PC-9 (cell line): ENCODE results near the gene KRT37. TPM values are rescaled to one million over a fixed set of nuclear protein-coding genes. Genes with fewer than 3 reads are reported as not detected.

ENCODE experiments used
- BruUV-seq: library from RNA; stranded (reverse); fragments of 400-500 nt; replicated peaks from 2 replicates; lab custom pipeline; 2021; lab: Mats Ljungman, UMichigan
- CTCF ChIA-PET: fragments of 300-600 bp; sonication (Branson Sonifier 250); formaldehyde crosslinking; loops from one replicate; lab custom pipeline; 2022; ENCODE audit warnings: antibody characterized with exemption; lab: Charles Lee
- POLR2A ChIA-PET: fragments of 300-600 bp; sonication (Branson Sonifier 250); formaldehyde crosslinking; loops from one replicate; lab custom pipeline; 2022; ENCODE audit warnings: antibody characterized with exemption; ENCODE audit not compliant: unreplicated experiment; lab: Charles Lee
- DNase-seq, 2 experiments: peaks; one replicate each; pipeline versions ENCODE4 v3.0.0 to v3.0.0-alpha.2; 2015 to 2022; ENCODE audit warnings: mixed read lengths in 1 of 2
- H2AFZ ChIP-seq: fragments of 200-600 bp; sonication (generic); 2 replicates; pipeline ENCODE4 v1.8.1; 2017; ENCODE audit warnings: antibody characterized with exemption
- H3F3A ChIP-seq: fragments of 200-600 bp; sonication (generic); 2 replicates; pipeline ENCODE4 v1.8.1; 2017; ENCODE audit warnings: antibody characterized with exemption, mild to moderate bottlenecking, low read depth; ENCODE audit not compliant: insufficient read depth
- H3K27ac ChIP-seq: fragments of 200-600 bp; sonication (generic); 2 replicates; pipeline ENCODE4 v1.6.1; 2016; ENCODE audit warnings: mixed run types
- H3K27me3 ChIP-seq: fragments of 200-600 bp; sonication (generic); 2 replicates; pipeline ENCODE4 v1.6.1; 2016; ENCODE audit warnings: low read depth, mixed run types; ENCODE audit not compliant: insufficient read depth
- H3K36me3 ChIP-seq: fragments of 200-600 bp; sonication (generic); 2 replicates; pipeline ENCODE4 v1.6.1; 2016; ENCODE audit warnings: low read depth, mixed run types
- H3K4me1 ChIP-seq: fragments of 200-600 bp; sonication (generic); replicated peaks from 2 replicates; pipeline ENCODE4 v1.6.1; 2016; ENCODE audit warnings: mixed run types; ENCODE audit not compliant: insufficient read depth
- H3K4me2 ChIP-seq: fragments of 200-600 bp; sonication (generic); 2 replicates; pipeline ENCODE4 v1.6.1; 2017; ENCODE audit warnings: mixed run types
- H3K4me3 ChIP-seq: fragments of 200-600 bp; sonication (generic); 2 replicates; pipeline ENCODE4 v1.6.1; 2016; ENCODE audit warnings: mixed run types
- H3K79me2 ChIP-seq: fragments of 200-600 bp; sonication (generic); 2 replicates; pipeline ENCODE4 v1.6.1; 2017; ENCODE audit warnings: low read depth, mixed run types
- H3K9me2 ChIP-seq: fragments of 200-600 bp; sonication (generic); 2 replicates; pipeline ENCODE4 v1.8.1; 2017; ENCODE audit warnings: mild to moderate bottlenecking; ENCODE audit not compliant: insufficient read depth
- H3K9me3 ChIP-seq: fragments of 200-600 bp; sonication (generic); 2 replicates; pipeline ENCODE4 v1.8.1; 2016; ENCODE audit warnings: low read depth; ENCODE audit not compliant: insufficient read depth
- H4K20me1 ChIP-seq: fragments of 200-600 bp; sonication (generic); 2 replicates; pipeline ENCODE4 v1.8.1; 2017; ENCODE audit not compliant: insufficient read depth
- CTCF ChIP-seq: fragments of 200-600 bp; sonication (generic); conservative IDR thresholded peaks from 2 replicates; pipeline ENCODE4 v1.6.1; 2017; ENCODE audit warnings: mixed run types, antibody characterized with exemption, mild to moderate bottlenecking, moderate library complexity
- EZH2 ChIP-seq: fragments of 200-600 bp; sonication (generic); IDR thresholded peaks from 2 replicates; pipeline ENCODE4 v1.8.0; 2017; ENCODE audit warnings: antibody characterized with exemption, low read depth
- intact Hi-C: fragments of 100-400 bp; cut with micrococcal nuclease; formaldehyde crosslinking; loops from one replicate; pipeline ENCODE4 v1.10.0; 2022; ENCODE audit not compliant: unreplicated experiment
- total RNA-seq: library from RNA; stranded (reverse); gene quantifications from 2 replicates; pipeline ENCODE4 v1.2.3, GENCODE V29; 2021

KRT37 gene
- total RNA-seq, 1 experiment from 2014 or later, result not detected

DNA sequence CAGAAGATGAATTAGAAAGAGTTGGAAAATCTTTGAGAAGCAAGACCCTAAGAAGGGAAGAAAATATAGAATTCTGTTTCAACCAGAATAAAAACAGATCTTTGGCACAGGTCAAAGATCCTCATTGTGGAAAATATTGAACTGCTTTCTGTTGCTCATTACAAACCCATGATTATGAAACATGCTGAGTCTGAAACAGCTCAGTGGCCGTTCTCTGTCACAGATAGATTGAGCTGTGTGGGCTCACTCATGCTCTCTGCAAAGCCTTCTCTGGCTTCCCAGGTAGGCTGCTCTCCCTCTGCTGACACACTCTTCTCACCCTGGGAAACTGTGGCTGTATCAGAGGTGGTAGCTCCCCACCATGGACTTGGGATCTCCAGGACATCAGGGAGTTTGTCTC lies 19.8 kb upstream of the KRT37 start:
- Histone ChIP-seq H3K4me1 (0 out of 2 replicates have a peak, but pooled peaks cover 7% of the 10 kb centered on the region), H2AFZ (no peak overlapping the region), H3F3A (no peaks in the 10 kb centered on the region), H3K36me3 (no peaks in the 10 kb centered on the region), H3K4me2 (no peak overlapping the region), H3K27me3 (no peaks in the 10 kb centered on the region), H3K4me3 (no peak overlapping the region), H3K27ac (no peak overlapping the region), H3K9me3 (peaks cover 8% of the 10 kb centered on the region; the same call in 1 of the 2 replicates), H3K79me2 (no peaks in the 10 kb centered on the region), H4K20me1 (no peaks in the 10 kb centered on the region), H3K9me2 (no peaks in the 10 kb centered on the region)
- no peak for DNase-seq
- ChIA-PET CTCF (interaction anchor here (0.5 kb wide), 1 partner anchor 968 kb away, joined by 3 read pairs; no protein-coding TSS in a partner anchor), POLR2A (no interaction called here)
- intact Hi-C loops, result no loop called here
- BruUV-seq, result no TSS peak
- TF ChIP-seq EZH2 (no peak), CTCF (no peak)

DNA sequence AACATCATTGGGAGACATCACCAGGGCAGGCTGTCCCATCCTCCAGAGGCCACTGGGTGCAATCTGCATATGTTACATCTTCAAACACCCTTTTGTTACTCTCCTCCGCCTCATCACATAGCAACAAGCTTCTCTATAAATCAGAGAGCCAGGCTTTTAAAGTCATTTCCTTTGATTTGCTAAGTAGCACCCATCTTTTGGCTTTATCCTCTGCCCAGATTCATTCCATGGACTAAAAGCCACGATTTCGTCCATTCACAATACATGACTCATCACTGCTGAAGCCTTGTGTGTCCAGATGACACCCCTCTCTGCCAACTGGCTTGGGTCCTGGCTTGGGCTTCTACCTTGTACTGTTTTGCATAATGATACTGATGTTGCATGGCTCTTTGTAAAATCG lies 18.4 kb upstream of the KRT37 start:
- Histone ChIP-seq H3K27ac (no peak overlapping the region), H3K4me1 (0 out of 2 replicates have a peak, but pooled peaks cover 9% of the 10 kb centered on the region), H3F3A (no peaks in the 10 kb centered on the region), H3K27me3 (no peaks in the 10 kb centered on the region), H4K20me1 (no peaks in the 10 kb centered on the region), H3K79me2 (no peaks in the 10 kb centered on the region), H3K4me2 (no peak overlapping the region), H2AFZ (no peak overlapping the region), H3K36me3 (no peaks in the 10 kb centered on the region), H3K9me3 (peaks cover 8% of the 10 kb centered on the region; the same call in 1 of the 2 replicates), H3K9me2 (no peaks in the 10 kb centered on the region), H3K4me3 (no peak overlapping the region)
- BruUV-seq, result no TSS peak
- CTCF ChIA-PET, result no interaction called here
- intact Hi-C loops, result no loop called here
- POLR2A ChIA-PET, result interaction anchor here (0.7 kb wide), 1 partner anchor 25 kb away, joined by 4 read pairs; no protein-coding TSS in a partner anchor
- TF ChIP-seq CTCF, result no peak
- TF ChIP-seq EZH2, result no peak
- DNase-seq, result no peak

GRCh38 chr17:41440531-41441033 lies 16.2 kb upstream of the KRT37 start, which contains the start of gene KRT38:
Gene KRT38 (minus strand): TSS chr17:41440983. CDS start chr17:41440921, 62 bp downstream.
- Histone ChIP-seq H3F3A (no peaks in the 10 kb centered on the region), H3K36me3 (no peaks in the 10 kb centered on the region), H3K4me1 (0 out of 2 replicates have a peak, but pooled peaks cover 9% of the 10 kb centered on the region), H3K79me2 (no peaks in the 10 kb centered on the region), H3K4me3 (no peak within 1 kb of the TSS), H2AFZ (no peak within 1 kb of the TSS), H3K9me3 (peaks cover 8% of the 10 kb centered on the region; the same call in 1 of the 2 replicates), H4K20me1 (no peaks in the 10 kb centered on the region), H3K27me3 (no peaks in the 10 kb centered on the region), H3K4me2 (no peak within 1 kb of the TSS), H3K9me2 (no peaks in the 10 kb centered on the region), H3K27ac (no peak within 1 kb of the TSS)
- TF ChIP-seq EZH2 (no peak), CTCF (no peak)
- no peak for DNase-seq
- CTCF ChIA-PET, result no interaction called here
- intact Hi-C loops, result no loop called here
- POLR2A ChIA-PET, result no interaction called here
- BruUV-seq, result no TSS peak
